Measurements from ENCODE around the gene ATP2B2. TPM values are rescaled to one million over a fixed set of nuclear protein-coding genes. Genes with fewer than 3 reads are reported as not detected.

ATP2B2 gene
- total RNA-seq, 1 experiment from 2014 or later = not detected

GRCh38 chr3:10432931-10433330, 72.5 kb downstream of the ATP2B2 start:
- H3K27me3 Mint-ChIP-seq (ENCODE audit: insufficient read depth, unreplicated experiment) = peaks cover 14% of the 10 kb centered on the region
- TF ChIP-seq CTCF (IDR thresholded peaks at IDR 0.05; ENCODE audit: insufficient read depth in 1 of 2, low read depth in 1 of 2, low read length in 1 of 2, severe bottlenecking in 1 of 2, unreplicated experiment in 1 of 2) = no peak
- intact Hi-C loops (cut with micrococcal nuclease; ENCODE audit: unreplicated experiment) = no loop called here
- POLR2A ChIA-PET = no interaction called here
- CTCF ChIA-PET = no interaction called here
- BruUV-seq (replicated peaks) = no TSS peak
- no peaks in the 10 kb centered on the region for H3K9me3 Mint-ChIP-seq (ENCODE audit: unreplicated experiment)
- no peak for DNase-seq
- H3K4me3 Mint-ChIP-seq (ENCODE audit: unreplicated experiment) = no peak overlapping the region
- H3K4me1 ChIP-seq = no peaks in the 10 kb centered on the region
- H3K36me3 Mint-ChIP-seq (ENCODE audit: insufficient read depth, unreplicated experiment) = no peaks in the 10 kb centered on the region
- no peaks in the 10 kb centered on the region for H3K4me1 Mint-ChIP-seq (ENCODE audit: low read depth, unreplicated experiment)
- no peaks in the 10 kb centered on the region for H3K9me3 ChIP-seq
- H3K4me3 ChIP-seq (ENCODE audit: low read depth, low read length) = no peak overlapping the region
- no peaks in the 10 kb centered on the region for H3K36me3 ChIP-seq (ENCODE audit: control insufficient read depth, insufficient read depth, low read length)
- no peaks in the 10 kb centered on the region for H3K27me3 ChIP-seq (replicated peaks; ENCODE audit: control insufficient read depth, insufficient read depth, low read length)
- H3K27ac Mint-ChIP-seq (ENCODE audit: unreplicated experiment) = no peak overlapping the region

- no peaks in the 10 kb centered on the region for H3K4me1 Mint-ChIP-seq (ENCODE audit: low read depth, unreplicated experiment)
- no peaks in the 10 kb centered on the region for H3K36me3 ChIP-seq (ENCODE audit: control insufficient read depth, insufficient read depth, low read length)
- H3K9me3 Mint-ChIP-seq (ENCODE audit: unreplicated experiment) = no peaks in the 10 kb centered on the region
- intact Hi-C loops (cut with micrococcal nuclease; ENCODE audit: unreplicated experiment) = no loop called here
- ChIA-PET POLR2A (no interaction called here), CTCF (no interaction called here)
- TF ChIP-seq CTCF (IDR thresholded peaks at IDR 0.05; ENCODE audit: insufficient read depth in 1 of 2, low read depth in 1 of 2, low read length in 1 of 2, severe bottlenecking in 1 of 2, unreplicated experiment in 1 of 2) = no peak
- DNase-seq = no peak
- H3K27me3 ChIP-seq (replicated peaks; ENCODE audit: control insufficient read depth, insufficient read depth, low read length) = no peaks in the 10 kb centered on the region
- H3K4me3 ChIP-seq (ENCODE audit: low read depth, low read length) = no peak overlapping the region
- BruUV-seq (replicated peaks) = no TSS peak
- no peaks in the 10 kb centered on the region for H3K9me3 ChIP-seq
- no peaks in the 10 kb centered on the region for H3K4me1 ChIP-seq
- H3K27me3 Mint-ChIP-seq (ENCODE audit: insufficient read depth, unreplicated experiment) = peaks cover 19% of the 10 kb centered on the region
- H3K27ac Mint-ChIP-seq (ENCODE audit: unreplicated experiment) = no peak overlapping the region
- no peaks in the 10 kb centered on the region for H3K36me3 Mint-ChIP-seq (ENCODE audit: insufficient read depth, unreplicated experiment)
- no peak overlapping the region for H3K4me3 Mint-ChIP-seq (ENCODE audit: unreplicated experiment)
Observed at GRCh38 chr3:10432156-10432845, 73.1 kb downstream of the ATP2B2 start.

- CTCF ChIA-PET = no interaction called here
- Mint-ChIP-seq H3K4me1 (ENCODE audit: low read depth, unreplicated experiment) (no peaks in the 10 kb centered on the region), H3K9me3 (ENCODE audit: unreplicated experiment) (no peaks in the 10 kb centered on the region), H3K27me3 (ENCODE audit: insufficient read depth, unreplicated experiment) (peaks cover 28% of the 10 kb centered on the region), H3K27ac (ENCODE audit: unreplicated experiment) (no peak overlapping the region), H3K36me3 (ENCODE audit: insufficient read depth, unreplicated experiment) (no peaks in the 10 kb centered on the region), H3K4me3 (ENCODE audit: unreplicated experiment) (no peak overlapping the region)
- H3K36me3 ChIP-seq (ENCODE audit: control insufficient read depth, insufficient read depth, low read length) = no peaks in the 10 kb centered on the region
- H3K27me3 ChIP-seq (replicated peaks; ENCODE audit: control insufficient read depth, insufficient read depth, low read length) = no peaks in the 10 kb centered on the region; the same call in 1 of the 2 replicates
- H3K9me3 ChIP-seq = no peaks in the 10 kb centered on the region
- POLR2A ChIA-PET = no interaction called here
- H3K4me3 ChIP-seq (ENCODE audit: low read depth, low read length) = no peak overlapping the region
- intact Hi-C loops (cut with micrococcal nuclease; ENCODE audit: unreplicated experiment) = no loop called here
- BruUV-seq (replicated peaks) = no TSS peak
- TF ChIP-seq CTCF (IDR thresholded peaks at IDR 0.05; ENCODE audit: insufficient read depth in 1 of 2, low read depth in 1 of 2, low read length in 1 of 2, severe bottlenecking in 1 of 2, unreplicated experiment in 1 of 2) = no peak
- H3K4me1 ChIP-seq = no peaks in the 10 kb centered on the region
- no peak for DNase-seq
Observed at GRCh38 chr3:10430805-10431204, 74.6 kb downstream of the ATP2B2 start.
